ENCODE measurements around the gene MCTP1. TPM values are rescaled to one million over a fixed set of nuclear protein-coding genes. Genes with fewer than 3 reads are reported as not detected.
A peak's percentile ranks its signal among the peaks of the same experiment; 100 is the strongest.

The MCTP1 gene
- 12.8 TPM for total RNA-seq

DNA sequence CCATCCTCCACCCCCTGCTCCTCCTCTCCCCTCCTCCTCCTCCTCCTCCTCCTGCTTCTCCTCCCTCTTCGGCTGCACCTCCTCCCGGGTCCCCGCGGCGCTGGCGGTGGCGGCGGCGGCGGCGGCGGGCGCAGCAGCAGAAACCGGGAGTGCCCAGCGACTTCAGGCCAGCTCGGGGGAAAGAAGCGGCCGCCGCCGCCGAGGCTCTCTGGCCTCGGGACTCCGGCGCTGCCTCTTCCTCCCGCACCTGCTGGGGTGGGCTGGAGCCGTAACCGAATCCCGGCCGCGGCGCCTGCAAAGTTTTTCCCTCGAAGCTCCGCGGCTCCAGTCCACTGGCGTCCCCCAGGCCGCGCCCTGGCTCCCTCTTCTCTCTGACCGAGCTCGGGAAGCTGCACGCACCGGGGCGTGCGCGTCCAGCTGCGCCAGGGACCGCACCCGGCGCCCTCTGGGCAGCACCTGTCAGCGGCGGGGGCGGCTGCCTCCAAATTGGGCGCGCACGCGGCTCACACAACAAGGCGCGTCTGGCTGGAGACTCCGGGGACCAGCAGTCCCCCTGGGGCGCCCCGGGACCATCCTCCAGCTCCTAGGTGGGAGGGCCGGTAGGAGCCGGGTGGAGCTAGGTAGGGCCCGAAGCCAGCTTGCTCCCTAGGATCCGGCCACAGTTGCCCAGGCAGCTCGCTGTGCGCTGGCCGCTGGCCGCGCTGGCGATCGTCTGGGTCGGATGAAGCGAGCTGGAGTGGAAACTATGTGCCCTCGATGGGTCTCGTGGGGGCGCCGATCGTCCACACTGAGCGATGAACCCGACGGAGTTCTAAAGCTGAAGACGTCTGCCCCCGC is at the start of gene MCTP1:
Gene MCTP1 (minus strand): TSS at position 523 of the 837 bp plus-strand sequence.
- no peak within 1 kb of the TSS for H3K27ac ChIP-seq
- no peak for DNase-seq (ENCODE audit: extremely low spot score in 2 of 2)
- H3K4me1 ChIP-seq: peaks cover 26% of the 10 kb centered on the region

DNA sequence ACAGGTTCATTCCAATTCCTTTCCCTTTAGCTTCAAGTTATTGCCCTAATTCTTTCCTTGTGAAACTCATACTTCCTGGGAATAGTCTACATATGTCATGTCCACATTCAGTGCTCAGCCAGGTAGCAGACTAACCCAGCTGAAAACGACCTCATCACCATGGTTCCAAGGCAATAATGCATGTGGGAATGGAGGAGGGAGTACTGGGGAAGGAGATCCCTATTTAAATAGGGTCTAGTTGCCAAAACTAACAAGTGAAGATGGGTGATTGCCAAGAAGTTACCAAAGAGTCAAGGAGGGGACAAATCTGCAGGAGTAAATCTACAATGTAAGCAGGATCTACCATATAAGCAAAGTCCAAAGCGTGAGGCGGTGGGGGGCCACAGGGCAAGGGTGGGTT is 47.3 kb upstream of the MCTP1 start:
- no peak overlapping the region for H3K27ac ChIP-seq
- intact Hi-C loops (cut with DNase I): no loop called here
- TF ChIP-seq, protein P1, sequence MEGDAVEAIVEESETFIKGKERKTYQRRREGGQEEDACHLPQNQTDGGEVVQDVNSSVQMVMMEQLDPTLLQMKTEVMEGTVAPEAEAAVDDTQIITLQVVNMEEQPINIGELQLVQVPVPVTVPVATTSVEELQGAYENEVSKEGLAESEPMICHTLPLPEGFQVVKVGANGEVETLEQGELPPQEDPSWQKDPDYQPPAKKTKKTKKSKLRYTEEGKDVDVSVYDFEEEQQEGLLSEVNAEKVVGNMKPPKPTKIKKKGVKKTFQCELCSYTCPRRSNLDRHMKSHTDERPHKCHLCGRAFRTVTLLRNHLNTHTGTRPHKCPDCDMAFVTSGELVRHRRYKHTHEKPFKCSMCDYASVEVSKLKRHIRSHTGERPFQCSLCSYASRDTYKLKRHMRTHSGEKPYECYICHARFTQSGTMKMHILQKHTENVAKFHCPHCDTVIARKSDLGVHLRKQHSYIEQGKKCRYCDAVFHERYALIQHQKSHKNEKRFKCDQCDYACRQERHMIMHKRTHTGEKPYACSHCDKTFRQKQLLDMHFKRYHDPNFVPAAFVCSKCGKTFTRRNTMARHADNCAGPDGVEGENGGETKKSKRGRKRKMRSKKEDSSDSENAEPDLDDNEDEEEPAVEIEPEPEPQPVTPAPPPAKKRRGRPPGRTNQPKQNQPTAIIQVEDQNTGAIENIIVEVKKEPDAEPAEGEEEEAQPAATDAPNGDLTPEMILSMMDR (IDR thresholded peaks at IDR 0.05): no peak
- TF ChIP-seq POLR2A (IDR thresholded peaks at IDR 0.05) (no peak), POLR2AphosphoS5 (IDR thresholded peaks at IDR 0.05; ENCODE audit: insufficient read depth in 1 of 2, low read depth in 1 of 2) (no peak)
- no peak overlapping the region for H3K4me3 ChIP-seq
- no peaks in the 10 kb centered on the region for H3K27me3 ChIP-seq
- H3K9me3 ChIP-seq: no peaks in the 10 kb centered on the region
- no peak for DNase-seq (ENCODE audit: extremely low spot score in 2 of 2)
- no peaks in the 10 kb centered on the region for H3K4me1 ChIP-seq
- H3K36me3 ChIP-seq: no peaks in the 10 kb centered on the region

More for the DNA sequence above, at the start of gene MCTP1:
- no peak for TF ChIP-seq POLR2AphosphoS5 (IDR thresholded peaks at IDR 0.05; ENCODE audit: insufficient read depth in 1 of 2, low read depth in 1 of 2)
- Histone ChIP-seq H3K27me3 (no peaks in the 10 kb centered on the region), H3K4me3 (peak within 1 kb of the TSS; percentile 47 to 53), H3K36me3 (no peaks in the 10 kb centered on the region), H3K9me3 (no peaks in the 10 kb centered on the region)
- intact Hi-C loops (cut with DNase I): no loop called here

DNA sequence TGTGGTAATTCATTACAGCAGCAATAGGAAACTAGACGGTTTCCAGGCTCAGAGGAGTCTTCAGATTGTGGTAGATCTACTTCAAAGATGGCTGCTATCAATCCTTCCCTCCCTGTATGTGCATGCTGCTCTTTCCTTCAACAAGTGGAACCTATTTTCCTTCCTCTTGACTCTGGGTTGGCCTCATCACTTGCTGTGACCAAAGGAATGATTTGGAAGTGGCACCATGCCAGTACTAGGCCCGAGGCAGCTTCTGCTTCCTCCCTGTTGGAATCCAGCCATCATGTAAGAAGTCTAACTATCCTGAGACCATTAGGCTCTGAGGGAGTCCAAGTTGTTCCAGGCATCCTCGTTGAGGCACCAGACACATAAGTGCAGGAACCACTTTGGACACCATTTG is 46.5 kb upstream of the MCTP1 start:
- H3K4me1 ChIP-seq: no peaks in the 10 kb centered on the region
- intact Hi-C loops (cut with DNase I): no loop called here
- no peak for DNase-seq (ENCODE audit: extremely low spot score in 2 of 2)
- no peak for TF ChIP-seq POLR2A (IDR thresholded peaks at IDR 0.05)
- TF ChIP-seq POLR2AphosphoS5 (IDR thresholded peaks at IDR 0.05; ENCODE audit: insufficient read depth in 1 of 2, low read depth in 1 of 2): no peak
- TF ChIP-seq, protein P1 (IDR thresholded peaks at IDR 0.05): no peak
- H3K4me3 ChIP-seq: no peak overlapping the region
- no peaks in the 10 kb centered on the region for H3K36me3 ChIP-seq
- no peaks in the 10 kb centered on the region for H3K27me3 ChIP-seq
- no peaks in the 10 kb centered on the region for H3K9me3 ChIP-seq
- no peak overlapping the region for H3K27ac ChIP-seq

DNA sequence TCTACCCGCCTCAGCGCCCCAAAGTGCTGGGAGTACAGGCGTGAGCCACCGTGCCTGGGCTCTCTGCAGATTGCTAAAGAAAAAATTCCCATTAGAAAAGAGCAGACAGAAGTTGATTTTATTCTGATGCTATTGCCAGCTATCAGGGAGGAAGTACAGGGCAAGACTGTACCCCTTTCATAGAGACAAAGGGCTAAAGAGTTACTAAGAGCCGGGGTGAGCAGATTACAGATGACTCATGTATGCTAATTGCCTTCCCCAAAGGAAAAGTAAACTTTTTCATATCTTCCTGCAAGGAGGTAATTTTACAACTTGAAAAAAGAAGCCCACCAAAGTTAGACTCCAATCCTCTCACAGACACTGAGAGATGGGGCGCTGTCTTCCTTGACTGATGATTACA is 42.3 kb upstream of the MCTP1 start:
- DNase-seq (ENCODE audit: extremely low spot score in 2 of 2): no peak
- no peak for TF ChIP-seq POLR2AphosphoS5 (IDR thresholded peaks at IDR 0.05; ENCODE audit: insufficient read depth in 1 of 2, low read depth in 1 of 2)
- no peaks in the 10 kb centered on the region for H3K4me1 ChIP-seq
- intact Hi-C loops (cut with DNase I): no loop called here
- H3K36me3 ChIP-seq: no peaks in the 10 kb centered on the region
- no peak overlapping the region for H3K27ac ChIP-seq
- H3K27me3 ChIP-seq: no peaks in the 10 kb centered on the region
- H3K4me3 ChIP-seq: no peak overlapping the region
- H3K9me3 ChIP-seq: no peaks in the 10 kb centered on the region

DNA sequence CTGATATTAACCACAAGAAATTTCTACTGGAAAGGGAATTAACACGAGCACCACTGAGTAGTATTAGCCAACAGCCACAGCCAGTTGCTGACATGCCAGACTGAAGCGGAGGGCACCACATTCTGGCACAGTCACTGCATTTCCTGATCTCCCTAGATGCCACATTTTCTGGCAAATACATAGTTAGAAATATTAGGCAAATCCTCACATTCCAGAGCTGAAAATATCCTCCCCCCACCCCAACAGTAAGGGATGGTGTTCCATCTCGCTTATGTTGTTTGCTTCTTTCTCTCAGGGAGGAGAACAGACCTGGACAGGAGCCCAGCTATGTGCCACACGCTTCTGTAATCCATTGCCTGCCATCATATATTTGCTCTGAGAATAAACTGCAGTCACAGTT is 32.8 kb upstream of the MCTP1 start:
- H3K27ac ChIP-seq: no peak overlapping the region
- H3K4me3 ChIP-seq: no peak overlapping the region
- no peaks in the 10 kb centered on the region for H3K36me3 ChIP-seq
- H3K9me3 ChIP-seq: no peaks in the 10 kb centered on the region
- no peaks in the 10 kb centered on the region for H3K27me3 ChIP-seq
- intact Hi-C loops (cut with DNase I): no loop called here
- no peaks in the 10 kb centered on the region for H3K4me1 ChIP-seq
- no peak for DNase-seq (ENCODE audit: extremely low spot score in 2 of 2)
- no peak for TF ChIP-seq POLR2AphosphoS5 (IDR thresholded peaks at IDR 0.05; ENCODE audit: insufficient read depth in 1 of 2, low read depth in 1 of 2)

DNA sequence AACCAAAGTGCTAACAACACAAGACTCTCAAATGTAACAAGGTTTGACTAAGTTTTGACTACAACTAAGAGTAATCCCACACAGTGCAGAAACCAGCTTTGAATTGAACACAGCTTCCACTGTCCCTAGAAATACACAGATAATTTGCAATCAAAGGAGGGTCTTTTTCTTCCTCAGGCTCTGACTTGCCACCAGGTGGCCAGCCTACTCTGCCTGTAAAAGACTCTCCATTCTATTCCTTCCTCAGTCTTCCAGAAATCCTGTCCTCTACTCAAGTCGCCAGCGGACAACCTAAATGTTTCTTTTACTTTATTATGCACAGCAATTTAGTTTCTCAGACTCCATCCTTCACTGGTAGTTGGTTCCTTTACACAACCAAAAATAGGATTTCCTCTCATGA is 32.2 kb upstream of the MCTP1 start:
- H3K9me3 ChIP-seq: no peaks in the 10 kb centered on the region
- no peak overlapping the region for H3K27ac ChIP-seq
- H3K4me1 ChIP-seq: no peaks in the 10 kb centered on the region
- intact Hi-C loops (cut with DNase I): no loop called here
- H3K27me3 ChIP-seq: no peaks in the 10 kb centered on the region
- H3K4me3 ChIP-seq: no peak overlapping the region
- no peaks in the 10 kb centered on the region for H3K36me3 ChIP-seq
- TF ChIP-seq POLR2A (IDR thresholded peaks at IDR 0.05) (no peak), POLR2AphosphoS5 (IDR thresholded peaks at IDR 0.05; ENCODE audit: insufficient read depth in 1 of 2, low read depth in 1 of 2) (no peak)
- TF ChIP-seq, protein P1 (IDR thresholded peaks at IDR 0.05): no peak
- DNase-seq (ENCODE audit: extremely low spot score in 2 of 2): no peak

All from vagina (tissue), 2 donors.